Measurements from ENCODE around the gene PEAK1. TPM values are rescaled to one million over a fixed set of nuclear protein-coding genes. Genes with fewer than 3 reads are reported as not detected.
"Not testable (repeated sequence)": the region's sequence is repeated elsewhere in the genome, so short reads cannot be mapped to it uniquely, and the experiment has no call there.

Gene PEAK1
- total RNA-seq, 1 experiment from 2014 or later = 25.9 TPM

GRCh38 chr15:77180270-77180669, 239.6 kb downstream of the PEAK1 start:
- no peak for DNase-seq (ENCODE audit: low spot score)

GRCh38 chr15:77179541-77179998, 240.3 kb downstream of the PEAK1 start:
- no peak for DNase-seq (ENCODE audit: low spot score)

GRCh38 chr15:77178411-77178810, 241.5 kb downstream of the PEAK1 start:
- no peak for DNase-seq (ENCODE audit: low spot score)

- DNase-seq (ENCODE audit: low spot score) = not testable (repeated sequence)
Observed at GRCh38 chr15:77176148-77176547, 243.8 kb downstream of the PEAK1 start.

GRCh38 chr15:77173487-77173886, 246.4 kb downstream of the PEAK1 start:
- peak; percentile 42 for DNase-seq (ENCODE audit: low spot score)

- DNase-seq (ENCODE audit: low spot score) = no peak
Observed at GRCh38 chr15:77171221-77171967, 248.5 kb downstream of the PEAK1 start.

- no peak for DNase-seq (ENCODE audit: low spot score)
Observed at GRCh38 chr15:77168616-77169015, 251.3 kb downstream of the PEAK1 start.

GRCh38 chr15:77168141-77168540, 251.8 kb downstream of the PEAK1 start:
- no peak for DNase-seq (ENCODE audit: low spot score)

GRCh38 chr15:77167406-77167805, 252.5 kb downstream of the PEAK1 start:
- DNase-seq (ENCODE audit: low spot score) = no peak

- DNase-seq (ENCODE audit: low spot score) = no peak
Observed at GRCh38 chr15:77163781-77164384, 256.0 kb downstream of the PEAK1 start.

GRCh38 chr15:77162872-77163633, 256.9 kb downstream of the PEAK1 start:
- DNase-seq (ENCODE audit: low spot score) = no peak

GRCh38 chr15:77160562-77161478, 259.1 kb downstream of the PEAK1 start:
- peak; percentile 98 for DNase-seq (ENCODE audit: low spot score)

GRCh38 chr15:77156000-77156399, 263.9 kb downstream of the PEAK1 start:
- peak; percentile 88 for DNase-seq (ENCODE audit: low spot score)

GRCh38 chr15:77148191-77148590, 271.7 kb downstream of the PEAK1 start:
- no peak for DNase-seq (ENCODE audit: low spot score)

- DNase-seq (ENCODE audit: low spot score) = peak; percentile 71
Observed at GRCh38 chr15:77145370-77145769, 274.5 kb downstream of the PEAK1 start.

- DNase-seq (ENCODE audit: low spot score) = peak; percentile 50
Observed at GRCh38 chr15:77144492-77145070, 275.3 kb downstream of the PEAK1 start.

- no peak for DNase-seq (ENCODE audit: low spot score)
Observed at GRCh38 chr15:77144026-77144425, 275.9 kb downstream of the PEAK1 start.

GRCh38 chr15:77143616-77144015, 276.3 kb downstream of the PEAK1 start:
- DNase-seq (ENCODE audit: low spot score) = no peak

- no peak for DNase-seq (ENCODE audit: low spot score)
Observed at GRCh38 chr15:77143191-77143590, 276.7 kb downstream of the PEAK1 start.

GRCh38 chr15:77140220-77140619, 279.7 kb downstream of the PEAK1 start:
- no peak for DNase-seq (ENCODE audit: low spot score)

GRCh38 chr15:77139312-77139711, 280.6 kb downstream of the PEAK1 start:
- DNase-seq (ENCODE audit: low spot score) = no peak
